GM12801 (cell line): Measurements from ENCODE around the gene PAPOLG.

Source experiments
- TF ChIP-seq, protein P1 (sequence below): IDR thresholded peaks from one replicate; pipeline ENCODE4 v1.5.1; 2011; ENCODE audit warnings: control low read depth; ENCODE audit not compliant: insufficient read length; ENCODE audit errors: extremely low read depth

PAPOLG gene

DNA sequence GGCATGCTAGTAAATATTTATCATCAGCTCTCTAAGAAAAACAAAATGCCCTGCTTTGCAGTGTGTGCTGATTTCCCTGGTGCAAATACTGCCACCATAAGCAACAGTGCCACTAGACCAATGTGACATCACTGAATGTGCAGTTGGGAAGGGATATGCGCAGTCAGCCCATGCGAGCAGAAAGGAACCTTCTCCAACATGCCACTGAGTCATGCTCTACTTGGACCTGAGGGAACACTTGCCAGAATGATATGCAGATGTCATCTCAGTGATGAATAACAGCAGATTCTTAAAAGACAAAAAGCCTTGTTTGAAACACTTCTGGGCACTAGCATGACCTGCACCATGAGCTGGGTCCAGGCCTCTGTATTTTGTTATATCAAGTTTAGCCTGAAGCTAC, 70.0 kb downstream of the PAPOLG start:
- TF ChIP-seq, protein P1, sequence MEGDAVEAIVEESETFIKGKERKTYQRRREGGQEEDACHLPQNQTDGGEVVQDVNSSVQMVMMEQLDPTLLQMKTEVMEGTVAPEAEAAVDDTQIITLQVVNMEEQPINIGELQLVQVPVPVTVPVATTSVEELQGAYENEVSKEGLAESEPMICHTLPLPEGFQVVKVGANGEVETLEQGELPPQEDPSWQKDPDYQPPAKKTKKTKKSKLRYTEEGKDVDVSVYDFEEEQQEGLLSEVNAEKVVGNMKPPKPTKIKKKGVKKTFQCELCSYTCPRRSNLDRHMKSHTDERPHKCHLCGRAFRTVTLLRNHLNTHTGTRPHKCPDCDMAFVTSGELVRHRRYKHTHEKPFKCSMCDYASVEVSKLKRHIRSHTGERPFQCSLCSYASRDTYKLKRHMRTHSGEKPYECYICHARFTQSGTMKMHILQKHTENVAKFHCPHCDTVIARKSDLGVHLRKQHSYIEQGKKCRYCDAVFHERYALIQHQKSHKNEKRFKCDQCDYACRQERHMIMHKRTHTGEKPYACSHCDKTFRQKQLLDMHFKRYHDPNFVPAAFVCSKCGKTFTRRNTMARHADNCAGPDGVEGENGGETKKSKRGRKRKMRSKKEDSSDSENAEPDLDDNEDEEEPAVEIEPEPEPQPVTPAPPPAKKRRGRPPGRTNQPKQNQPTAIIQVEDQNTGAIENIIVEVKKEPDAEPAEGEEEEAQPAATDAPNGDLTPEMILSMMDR: no peak

GRCh38 chr2:60827369-60827768, 71.3 kb downstream of the PAPOLG start:
- TF ChIP-seq, protein P1: no peak

DNA sequence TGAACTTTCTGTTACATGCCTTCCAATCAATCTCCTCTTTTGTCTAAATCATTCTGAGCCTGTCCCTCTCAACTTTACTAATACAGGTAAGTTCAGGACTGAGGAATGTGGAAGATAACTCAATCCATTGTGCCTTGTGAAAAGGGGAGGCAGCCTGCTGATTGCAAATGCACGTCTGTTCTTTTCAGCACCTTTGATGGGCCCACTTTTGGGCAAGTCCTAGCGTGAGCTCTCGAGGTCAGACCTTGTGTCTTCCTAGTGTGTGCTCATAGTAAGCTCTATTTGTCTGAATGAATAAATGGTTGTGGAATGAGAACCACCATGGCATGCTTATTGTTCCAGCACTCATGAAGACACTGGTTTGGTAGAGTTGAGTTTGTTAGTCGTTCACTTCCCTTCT, 74.9 kb downstream of the PAPOLG start:
- TF ChIP-seq, protein P1: no peak

- TF ChIP-seq, protein P1: no peak
Observed at GRCh38 chr2:60831921-60832320, 75.9 kb downstream of the PAPOLG start.

DNA sequence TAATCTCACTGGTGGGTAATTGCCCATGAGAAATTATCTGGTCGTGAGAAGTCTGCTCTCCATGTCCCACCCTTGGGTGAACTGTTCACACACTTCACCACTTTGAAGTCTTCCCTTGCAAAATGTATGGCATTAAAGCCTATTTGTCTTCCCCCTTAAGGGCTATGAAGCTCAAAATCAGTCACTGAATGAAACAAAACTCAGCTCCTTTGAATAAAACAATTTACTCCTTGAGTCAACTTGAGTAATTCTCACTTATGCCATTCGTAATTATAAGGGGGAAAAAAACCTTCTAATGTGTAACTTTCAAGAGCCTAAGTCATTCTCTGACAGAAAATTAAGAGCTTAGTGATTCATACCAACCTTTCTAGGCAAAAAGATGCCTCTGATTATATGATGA, 76.6 kb downstream of the PAPOLG start:
- TF ChIP-seq, protein P1: no peak

DNA sequence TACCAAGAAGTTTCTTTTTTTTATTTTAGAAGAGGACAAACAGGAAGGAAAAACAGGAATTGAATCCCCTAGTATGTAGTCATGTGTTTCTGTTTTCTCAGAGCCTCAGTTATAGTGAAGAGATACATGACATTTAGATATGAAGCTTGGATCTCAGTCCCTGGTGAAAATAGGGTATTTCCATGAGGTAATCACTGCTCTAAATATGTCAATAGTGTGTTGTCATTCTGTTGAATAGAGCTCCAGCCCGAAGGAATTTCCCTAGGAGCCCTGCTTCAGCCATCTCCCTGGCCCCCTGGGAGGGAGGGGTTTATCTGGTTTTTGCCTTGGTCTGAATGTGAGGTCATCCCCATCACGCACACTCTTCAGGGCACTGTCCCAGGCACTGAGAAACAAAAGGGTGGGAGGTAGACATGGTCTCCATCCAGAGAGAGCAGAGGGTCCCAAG, 78.2 kb downstream of the PAPOLG start:
- TF ChIP-seq, protein P1: no peak

- TF ChIP-seq, protein P1: no peak
Observed at GRCh38 chr2:60836491-60836890, 80.4 kb downstream of the PAPOLG start.

DNA sequence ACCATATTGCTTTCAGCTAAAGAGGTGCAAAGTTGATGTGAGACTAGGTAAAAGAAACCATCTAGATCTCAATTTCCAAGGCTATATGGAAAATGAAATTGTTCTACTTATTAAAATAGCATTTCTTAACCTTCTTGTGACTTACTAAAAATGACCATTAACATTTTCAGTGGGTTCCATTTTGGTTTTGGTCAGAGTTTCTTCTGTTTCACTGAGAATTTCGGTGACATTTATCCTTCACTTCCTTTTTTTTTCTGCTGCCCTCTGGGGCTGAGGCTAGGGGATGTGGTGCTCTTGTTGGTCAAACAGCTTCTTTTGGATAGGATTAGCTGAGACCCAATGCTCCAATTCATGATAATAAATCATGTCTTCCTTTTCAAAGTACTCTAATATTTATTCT, 81.1 kb downstream of the PAPOLG start:
- TF ChIP-seq, protein P1: no peak
